ENCODE results near the gene NBL1.

The NBL1 gene

GRCh38 chr1:19643602-19644394, at the start of gene NBL1:
TSS of gene NBL1 (plus strand) at chr1:19644311. CDS start at chr1:19655031, 10,720 bp downstream.
- H3K36me3 ChIP-seq (ENCODE audit: control insufficient read depth, insufficient read depth, low read length) = no peaks in the 10 kb centered on the region
- TF ChIP-seq CTCF (IDR thresholded peaks at IDR 0.05) = no peak
- peak within 1 kb of the TSS; percentile 51 for H3K27ac ChIP-seq
- H3K9me3 ChIP-seq (ENCODE audit: control insufficient read depth, low read length) = no peaks in the 10 kb centered on the region
- peak within 1 kb of the TSS; percentile 46 for H3K9ac ChIP-seq
- peak within 1 kb of the TSS; percentile 80 for H3K4me2 ChIP-seq (ENCODE audit: low read length)
- no peaks in the 10 kb centered on the region for H3K79me2 ChIP-seq
- peak within 1 kb of the TSS; percentile 77 for H3K4me3 ChIP-seq (ENCODE audit: low read depth, low read length)
- H2AFZ ChIP-seq = peak within 1 kb of the TSS; percentile 76
- H3K27me3 ChIP-seq (ENCODE audit: control insufficient read depth, insufficient read depth, low read length) = no peaks in the 10 kb centered on the region
- H3K4me1 ChIP-seq = peaks cover 3% of the 10 kb centered on the region

GRCh38 chr1:19596065-19596713, 47.9 kb upstream of the NBL1 start:
- Histone ChIP-seq H3K9ac (peak overlapping the region; percentile 28), H3K4me3 (ENCODE audit: low read depth, low read length) (peak overlapping the region; percentile 88), H2AFZ (peak overlapping the region; percentile 86), H3K79me2 (peaks cover 33% of the 10 kb centered on the region), H3K36me3 (ENCODE audit: control insufficient read depth, insufficient read depth, low read length) (no peaks in the 10 kb centered on the region), H3K27me3 (ENCODE audit: control insufficient read depth, insufficient read depth, low read length) (no peaks in the 10 kb centered on the region), H3K9me3 (ENCODE audit: control insufficient read depth, low read length) (no peaks in the 10 kb centered on the region), H3K27ac (peak overlapping the region; percentile 99), H3K4me2 (ENCODE audit: low read length) (peak overlapping the region; percentile 62), H3K4me1 (peaks cover 8% of the 10 kb centered on the region)
- TF ChIP-seq CTCF (IDR thresholded peaks at IDR 0.05) = no peak

- peaks cover 36% of the 10 kb centered on the region for H3K79me2 ChIP-seq
- H3K9me3 ChIP-seq (ENCODE audit: control insufficient read depth, low read length) = no peaks in the 10 kb centered on the region
- peak overlapping the region; percentile 88 for H3K4me3 ChIP-seq (ENCODE audit: low read depth, low read length)
- H3K27me3 ChIP-seq (ENCODE audit: control insufficient read depth, insufficient read depth, low read length) = no peaks in the 10 kb centered on the region
- H3K9ac ChIP-seq = peak overlapping the region; percentile 63
- peak overlapping the region; percentile 86 for H2AFZ ChIP-seq
- H3K4me1 ChIP-seq = peaks cover 8% of the 10 kb centered on the region
- peak overlapping the region; percentile 69 for H3K4me2 ChIP-seq (ENCODE audit: low read length)
- TF ChIP-seq CTCF (IDR thresholded peaks at IDR 0.05) = no peak
- peak overlapping the region; percentile 99 for H3K27ac ChIP-seq
- H3K36me3 ChIP-seq (ENCODE audit: control insufficient read depth, insufficient read depth, low read length) = no peaks in the 10 kb centered on the region
Measured at GRCh38 chr1:19596714-19597495, 47.2 kb upstream of the NBL1 start.

GRCh38 chr1:19597496-19598309, 46.4 kb upstream of the NBL1 start:
- TF ChIP-seq CTCF (IDR thresholded peaks at IDR 0.05) = no peak
- H3K79me2 ChIP-seq = peaks cover 38% of the 10 kb centered on the region
- no peaks in the 10 kb centered on the region for H3K27me3 ChIP-seq (ENCODE audit: control insufficient read depth, insufficient read depth, low read length)
- H3K36me3 ChIP-seq (ENCODE audit: control insufficient read depth, insufficient read depth, low read length) = no peaks in the 10 kb centered on the region
- H3K9me3 ChIP-seq (ENCODE audit: control insufficient read depth, low read length) = no peaks in the 10 kb centered on the region
- peak overlapping the region; percentile 99 for H3K27ac ChIP-seq
- H3K9ac ChIP-seq = peak overlapping the region; percentile 63
- H3K4me2 ChIP-seq (ENCODE audit: low read length) = peak overlapping the region; percentile 69
- H3K4me1 ChIP-seq = peaks cover 8% of the 10 kb centered on the region
- peak overlapping the region; percentile 88 for H3K4me3 ChIP-seq (ENCODE audit: low read depth, low read length)
- peak overlapping the region; percentile 86 for H2AFZ ChIP-seq

All from parathyroid adenoma (tissue), 2 donors.